Amniotic stem cell (primary cell): Measurements from ENCODE around the gene MALRD1.

ENCODE experiments used
- DNase-seq: peaks from one replicate; lab custom pipeline; 2025; lab: John Stamatoyannopoulos, UW

The MALRD1 gene

DNA sequence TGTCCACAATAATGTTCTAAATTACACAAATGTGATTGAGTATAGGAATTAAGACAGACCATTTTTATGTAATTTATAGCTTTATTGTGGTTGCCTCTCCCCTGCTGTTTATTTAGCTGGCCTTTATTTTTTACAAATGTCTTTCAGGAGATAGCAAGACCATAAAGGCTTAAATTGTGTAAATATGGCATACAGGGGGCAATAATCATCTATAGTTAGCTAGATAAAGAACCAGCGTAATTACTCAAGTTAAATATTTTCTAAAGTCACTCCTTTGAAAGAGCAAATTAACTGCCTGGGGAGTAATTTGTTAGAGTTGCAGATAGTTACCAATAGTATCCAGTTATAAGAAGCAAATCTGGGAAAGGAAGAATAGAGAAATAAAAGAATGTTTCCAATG, at the start of gene MALRD1:
Gene MALRD1 (plus strand): TSS at position 313 of the 400 bp plus-strand sequence. CDS start 138 bp downstream, outside the sequence.
- DNase-seq, result no peak

DNA sequence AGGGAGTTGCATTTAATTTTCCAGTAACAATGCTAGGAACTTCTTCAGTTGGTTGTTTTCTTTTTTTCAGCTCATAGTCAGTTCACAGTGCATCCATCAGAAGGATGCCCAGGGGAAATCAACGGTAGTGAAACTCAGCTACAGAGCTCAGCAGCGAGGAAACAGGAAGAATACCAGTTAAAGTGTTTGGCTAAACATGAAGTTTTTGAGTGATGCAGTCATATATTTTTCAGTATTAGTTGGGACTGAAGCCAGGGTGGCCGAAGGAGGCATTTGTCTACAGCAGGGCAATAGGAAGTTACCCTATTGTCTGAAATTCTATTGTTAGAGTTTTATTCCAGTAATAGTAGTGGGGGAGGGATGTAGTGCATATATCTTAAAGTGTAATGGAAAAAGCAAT, 45.3 kb upstream of the MALRD1 start:
- DNase-seq, result no peak

DNA sequence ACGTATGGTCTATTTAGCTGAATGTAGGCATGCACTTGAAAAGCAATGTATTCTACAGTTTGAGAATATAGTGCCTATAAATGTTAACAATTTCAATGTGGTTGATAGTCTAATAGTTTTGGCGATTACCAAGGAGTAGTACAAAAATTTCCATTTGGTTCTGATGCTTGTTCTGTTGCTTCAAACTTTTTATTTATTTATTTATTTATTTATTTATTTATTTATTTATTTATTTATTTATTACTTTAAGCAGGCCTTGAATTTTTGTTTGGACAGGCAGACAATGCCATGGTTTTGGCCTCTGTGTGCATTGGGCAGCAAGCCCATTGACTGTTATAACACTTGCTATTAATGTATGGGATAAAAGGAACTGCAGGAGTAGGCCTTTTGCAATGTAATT, 36.5 kb upstream of the MALRD1 start:
- no peak for DNase-seq

DNA sequence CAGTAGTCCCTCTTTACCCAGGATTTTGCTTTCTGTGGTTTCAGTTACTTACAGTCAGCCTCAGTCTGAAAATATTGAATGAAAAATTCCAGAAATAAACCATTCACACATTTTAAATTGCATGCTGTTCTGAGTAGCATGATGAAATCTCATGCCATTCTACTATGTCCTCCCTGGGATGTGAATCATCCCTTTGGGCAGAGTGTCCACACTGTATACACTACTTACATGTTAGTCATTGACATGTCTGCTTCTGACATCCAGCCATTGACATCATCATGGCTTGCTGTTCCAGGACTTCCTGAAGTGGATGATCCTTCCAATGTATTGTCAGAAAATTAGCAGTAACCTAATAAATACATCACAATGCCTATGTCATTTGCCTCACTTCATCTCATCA, 34.6 kb upstream of the MALRD1 start:
- DNase-seq, result no peak

DNA sequence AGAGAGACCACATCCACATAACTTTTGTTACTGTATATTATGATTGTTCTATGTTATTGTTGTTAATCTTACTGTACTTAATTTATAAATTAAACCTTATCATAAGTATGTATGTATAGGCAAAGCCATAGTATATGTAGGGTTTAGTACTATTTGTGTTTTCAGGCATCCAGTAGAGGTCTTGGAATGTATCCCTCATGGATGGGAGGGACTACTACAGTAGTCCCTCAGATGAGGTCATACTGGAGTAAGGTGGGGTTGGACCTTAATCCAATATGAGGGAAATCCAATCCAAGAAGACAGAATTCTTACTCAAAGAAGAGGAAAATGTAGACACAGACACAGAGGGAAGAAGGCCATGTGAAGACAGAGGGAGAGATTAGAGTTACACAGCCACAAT, 34.1 kb upstream of the MALRD1 start:
- no peak for DNase-seq

DNA sequence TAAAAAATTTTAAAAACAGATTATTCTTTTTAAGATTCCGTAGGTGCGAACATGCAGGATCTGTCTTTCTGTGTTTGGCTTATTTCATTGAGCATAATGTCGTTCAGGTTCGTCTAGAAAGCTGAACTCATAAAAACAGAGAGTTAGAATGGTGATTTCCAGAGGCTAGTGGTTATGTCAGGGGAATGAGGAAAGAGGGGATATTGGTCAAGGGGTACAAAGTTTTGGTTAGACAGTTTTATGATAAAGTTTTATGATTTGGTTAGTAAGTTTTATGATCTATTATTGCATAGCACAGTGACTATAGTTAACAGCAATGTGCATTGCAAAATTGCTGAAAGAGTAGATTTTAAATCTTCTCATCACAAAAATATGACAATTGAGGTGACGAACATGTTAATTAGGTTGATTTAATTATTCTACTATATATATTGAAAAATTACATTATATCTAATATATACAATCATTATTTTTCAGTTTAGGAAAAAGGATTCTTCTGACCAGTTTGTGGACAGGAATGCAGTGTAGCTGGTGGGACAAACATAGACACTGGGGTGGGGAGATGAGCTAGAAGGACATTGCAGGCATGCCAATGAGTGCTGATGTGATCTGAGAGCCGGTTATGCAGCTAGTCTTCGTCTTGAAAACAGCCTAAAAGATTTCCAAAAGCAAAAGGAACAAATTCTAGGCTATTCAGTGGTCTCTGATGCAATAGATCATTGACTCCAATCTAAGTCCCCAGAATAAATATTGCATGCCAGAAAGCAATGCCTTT, 31.3 kb upstream of the MALRD1 start:
- DNase-seq, result no peak

DNA sequence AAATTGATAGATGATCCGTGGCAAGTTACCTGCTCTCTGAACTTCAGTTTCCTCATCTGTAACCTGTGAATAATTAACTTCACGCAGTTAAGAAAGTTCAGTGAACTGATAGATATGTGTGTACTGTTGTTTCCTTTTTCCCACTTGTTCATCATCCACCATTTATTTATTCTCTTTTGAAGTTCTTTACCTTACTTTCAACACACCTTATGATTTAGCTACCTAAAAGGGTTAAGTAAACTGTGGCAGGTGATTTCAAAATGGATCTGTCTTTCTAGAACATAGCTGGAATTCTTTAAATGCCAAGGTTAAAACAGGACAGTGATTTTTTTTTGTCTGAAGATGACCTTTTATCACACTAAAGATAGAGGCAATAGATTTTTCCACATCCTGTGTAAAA, 27.4 kb upstream of the MALRD1 start:
- DNase-seq, result no peak

DNA sequence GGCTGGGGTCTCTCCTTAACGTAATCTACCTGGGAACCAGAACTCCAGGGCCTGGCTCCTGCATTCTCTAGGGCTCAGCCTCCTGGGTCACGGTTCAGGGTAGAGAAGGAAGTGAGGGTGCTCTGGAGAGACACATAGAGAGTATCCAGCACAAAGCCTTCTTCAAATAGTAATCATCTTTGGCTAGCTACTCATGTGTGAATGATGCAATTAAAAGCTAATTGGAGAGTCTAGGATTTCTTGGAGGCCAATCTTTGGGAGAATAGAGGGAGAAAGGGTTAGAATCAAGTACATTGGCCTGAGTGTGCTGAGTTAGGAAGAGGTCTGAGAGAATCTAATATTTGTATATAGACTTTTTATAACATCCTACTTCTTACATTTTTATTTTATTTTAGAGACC, 24.0 kb upstream of the MALRD1 start:
- no peak for DNase-seq

DNA sequence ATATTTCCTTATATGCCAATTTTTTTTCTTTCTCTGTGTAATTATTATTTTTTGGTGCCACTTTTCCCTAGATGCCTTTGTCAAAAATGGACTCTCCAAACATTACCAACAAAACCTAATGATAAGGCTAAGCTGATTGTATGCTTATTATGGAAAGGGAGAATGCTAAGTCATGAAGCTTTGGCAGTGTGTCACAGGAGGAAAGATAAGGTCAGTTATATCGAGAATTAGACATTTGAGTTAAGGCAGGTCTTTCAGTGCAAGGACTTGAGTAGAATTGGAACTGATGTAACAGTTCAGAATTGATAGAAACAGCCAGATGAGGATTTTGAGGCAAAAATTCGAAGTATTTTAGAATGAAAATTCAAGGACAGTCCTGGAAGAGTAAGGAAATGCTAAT, 16.8 kb upstream of the MALRD1 start:
- DNase-seq, result no peak

DNA sequence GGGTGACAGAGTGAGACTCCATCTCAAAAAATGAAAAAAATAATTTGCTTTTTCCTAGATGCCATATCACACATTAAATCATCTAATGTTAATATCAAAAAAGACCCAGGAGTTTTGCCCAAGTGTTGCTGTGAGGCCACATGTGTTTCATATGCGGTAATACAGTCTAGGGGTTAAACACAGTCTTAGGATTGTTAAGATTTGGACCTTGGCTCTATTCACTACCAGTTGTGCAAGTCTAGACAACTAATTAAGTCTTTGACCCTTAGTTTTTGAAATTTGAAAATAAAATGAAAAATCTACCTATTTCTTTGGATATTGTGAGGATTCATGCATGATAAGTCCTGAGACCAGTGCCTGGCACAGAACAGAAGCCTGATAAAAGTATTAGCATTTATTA, 14.9 kb upstream of the MALRD1 start:
- DNase-seq, result no peak

DNA sequence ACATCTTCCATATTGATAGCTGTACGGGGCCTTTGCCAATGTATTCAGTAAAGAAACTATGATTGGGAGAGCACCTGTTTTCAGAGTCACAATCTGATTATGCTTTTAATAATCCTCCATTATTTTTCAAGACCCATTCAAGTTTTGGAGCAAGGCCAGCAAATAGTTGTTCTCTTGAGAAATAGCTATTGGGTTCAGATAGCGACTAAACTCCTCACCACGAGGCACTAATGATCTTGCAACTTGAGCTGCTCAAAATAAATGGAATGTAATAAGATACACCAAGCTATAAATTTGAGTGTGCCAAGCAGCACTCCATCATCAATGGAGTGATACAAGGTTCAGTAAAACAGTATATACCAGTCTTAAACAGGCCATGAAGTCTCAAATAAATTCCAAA, 7.4 kb upstream of the MALRD1 start:
- DNase-seq, result no peak

DNA sequence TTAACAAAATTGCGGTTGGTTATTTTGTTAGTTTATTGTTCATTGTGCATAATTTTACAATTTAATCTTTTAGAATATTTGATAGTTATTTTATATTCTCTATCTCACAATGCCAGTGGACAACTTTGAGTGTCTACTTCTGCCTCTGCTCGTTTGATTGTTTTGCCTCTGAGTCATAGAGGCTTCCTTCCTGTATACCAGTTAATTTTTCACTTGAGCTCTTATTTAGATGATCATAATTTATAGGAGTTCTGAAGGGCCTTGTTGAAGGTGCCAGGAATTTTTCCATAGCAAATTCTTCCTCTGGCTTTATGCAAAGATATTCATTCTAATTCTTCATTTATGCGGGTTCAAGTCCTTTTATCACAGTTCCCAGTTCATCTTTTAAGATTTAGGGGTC, 5.2 kb upstream of the MALRD1 start:
- no peak for DNase-seq

DNA sequence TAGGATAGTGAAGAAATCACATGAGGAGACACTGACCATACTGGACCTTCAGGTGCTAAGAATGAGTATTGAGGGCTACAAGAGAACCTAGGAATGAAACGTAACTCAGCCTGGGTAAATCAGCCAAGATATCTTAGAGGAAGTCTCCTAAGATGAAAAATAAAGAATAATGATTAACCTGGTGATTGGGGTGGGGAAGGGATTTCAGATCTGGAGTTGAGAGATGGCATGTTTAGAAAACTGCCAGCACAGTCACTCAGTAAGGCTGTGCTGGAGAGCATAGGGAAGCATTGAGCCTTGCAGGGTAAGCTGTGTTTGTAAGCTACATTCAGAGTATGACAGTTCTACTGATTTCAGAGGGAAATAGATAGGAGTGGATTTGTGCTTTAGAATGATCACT, 1.9 kb upstream of the MALRD1 start:
- no peak for DNase-seq

DNA sequence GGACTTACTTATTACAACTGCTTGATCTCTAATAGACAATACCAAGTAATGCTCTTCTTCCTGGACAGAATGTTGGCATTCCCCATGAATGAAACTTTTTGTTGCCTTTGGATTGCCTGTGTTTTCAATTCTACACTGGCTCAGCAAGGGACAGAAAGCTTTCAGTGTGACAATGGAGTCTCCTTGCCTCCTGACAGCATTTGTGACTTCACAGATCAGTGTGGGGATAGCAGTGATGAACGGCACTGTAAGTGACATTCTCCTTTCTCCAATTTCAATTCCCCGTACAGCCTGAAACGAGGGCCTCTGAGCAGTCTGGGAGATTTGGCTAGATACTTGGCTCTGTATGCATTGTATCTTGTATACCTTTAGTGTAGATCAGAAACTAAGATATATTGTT, 290 bp downstream of the MALRD1 start:
- no peak for DNase-seq

DNA sequence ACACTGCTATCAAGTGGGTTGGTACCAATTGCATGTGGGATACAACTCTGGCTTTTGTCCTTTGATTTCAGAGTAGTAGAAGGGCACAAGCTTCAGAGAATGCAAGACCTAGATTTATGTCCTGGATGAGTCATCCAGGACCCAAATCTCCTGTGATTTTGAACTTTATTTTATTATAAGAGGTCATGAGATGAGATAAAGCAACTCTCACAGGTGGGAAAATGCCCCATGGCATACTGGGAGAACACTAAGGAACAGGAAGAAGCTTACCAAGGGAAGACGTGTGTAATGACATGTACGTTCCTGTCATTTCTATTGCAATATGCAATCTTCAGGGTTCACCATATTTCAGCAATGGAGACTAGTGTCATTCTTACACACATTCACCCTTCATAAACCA, 966 bp downstream of the MALRD1 start:
- DNase-seq, result no peak

DNA sequence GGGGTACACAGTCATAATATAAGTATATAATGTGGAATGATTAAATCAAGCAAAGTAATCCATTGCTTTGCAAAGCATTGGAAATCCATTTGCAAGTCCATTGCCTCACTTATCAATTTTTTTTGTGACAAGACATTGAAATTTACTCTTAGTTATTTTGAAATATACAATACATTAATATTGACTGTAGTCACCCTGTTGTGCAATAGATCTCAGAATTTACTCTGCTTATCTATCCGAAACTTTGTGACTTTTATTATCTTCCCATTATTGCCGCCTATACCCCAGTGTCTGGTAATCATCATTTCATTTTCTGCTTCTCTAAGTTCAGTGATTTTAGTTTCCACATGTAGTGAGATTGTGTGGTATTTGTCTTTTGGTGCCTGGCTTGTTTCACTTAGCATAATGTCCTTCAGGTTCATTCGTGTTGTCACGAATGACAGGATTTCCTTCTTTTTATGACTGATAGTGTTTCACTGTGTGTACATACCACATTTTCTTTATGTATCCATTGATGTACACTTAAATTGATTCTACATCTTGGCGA, 5.8 kb downstream of the MALRD1 start:
- DNase-seq, result no peak

DNA sequence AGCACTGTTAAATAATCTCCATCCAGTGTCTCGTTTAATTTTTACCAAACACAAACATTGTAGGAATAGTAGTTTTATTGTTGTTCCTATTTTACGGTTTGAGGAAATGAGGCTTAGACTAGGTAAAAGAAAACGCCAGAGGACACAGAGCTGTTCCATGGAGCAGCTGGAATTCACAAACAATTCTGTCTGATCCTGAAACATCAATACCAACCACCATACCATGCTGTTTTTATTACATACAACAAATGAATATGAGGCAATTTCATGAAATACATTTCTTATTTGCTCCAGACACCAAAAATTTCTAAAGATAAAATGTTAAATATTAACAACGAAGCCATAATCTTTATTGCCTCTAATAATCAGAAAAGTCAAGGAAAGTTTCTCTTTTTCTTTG, 9.4 kb downstream of the MALRD1 start:
- no peak for DNase-seq

DNA sequence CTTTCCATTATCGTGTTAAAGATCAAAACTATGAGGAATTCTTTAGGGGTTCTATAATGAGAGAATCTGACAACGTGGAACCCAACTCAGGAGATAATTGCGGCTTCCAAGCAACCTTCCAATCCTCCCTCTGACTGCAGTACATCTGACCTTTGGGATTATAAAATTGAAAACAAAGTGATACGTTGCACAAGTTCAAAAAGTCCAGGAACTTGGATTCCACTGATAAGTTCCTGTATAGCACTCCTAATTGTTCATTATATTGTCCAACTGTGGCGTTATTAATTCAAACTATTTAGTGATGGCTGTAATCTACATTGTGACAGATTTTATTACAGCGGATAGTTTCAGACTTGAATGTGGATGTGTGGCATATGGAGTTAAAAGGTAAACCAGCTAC, 15.4 kb downstream of the MALRD1 start:
- no peak for DNase-seq

DNA sequence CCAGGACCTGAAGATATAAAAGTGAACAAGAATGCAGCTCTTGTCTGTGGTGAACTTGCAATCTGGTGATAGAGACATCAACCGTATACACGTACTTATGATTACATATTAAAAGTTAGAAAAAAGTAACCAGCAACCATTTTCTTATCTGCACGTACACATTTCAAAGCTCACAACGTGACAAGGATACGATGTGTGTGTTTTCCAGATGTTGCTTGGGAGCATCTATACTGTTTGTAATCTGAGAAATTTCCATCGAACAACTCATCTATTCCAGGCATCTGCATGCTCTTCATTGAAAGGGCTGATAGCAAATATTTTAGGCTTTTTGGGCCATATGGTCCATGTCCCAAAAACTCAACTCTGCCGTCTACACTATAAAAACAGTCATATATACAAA, 23.3 kb downstream of the MALRD1 start:
- DNase-seq, result no peak

DNA sequence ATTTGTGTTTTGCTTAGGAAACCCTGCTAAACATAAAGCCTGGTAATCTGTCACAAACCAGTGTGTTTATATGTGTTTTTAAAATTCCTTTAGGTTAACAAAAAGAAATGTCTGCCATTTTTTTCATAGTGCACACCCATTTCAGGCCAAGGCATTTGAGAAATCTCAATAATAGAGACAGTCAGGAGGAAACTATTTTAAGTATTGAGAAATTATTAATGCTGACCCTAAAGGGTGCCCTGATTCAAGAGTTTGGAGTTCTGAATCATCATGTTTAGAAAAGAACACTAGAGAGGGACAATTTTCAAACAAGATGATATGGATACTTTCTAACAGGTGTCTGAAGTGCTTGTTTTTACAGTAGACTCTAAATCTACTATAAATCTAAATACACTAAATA, 28.7 kb downstream of the MALRD1 start:
- no peak for DNase-seq

DNA sequence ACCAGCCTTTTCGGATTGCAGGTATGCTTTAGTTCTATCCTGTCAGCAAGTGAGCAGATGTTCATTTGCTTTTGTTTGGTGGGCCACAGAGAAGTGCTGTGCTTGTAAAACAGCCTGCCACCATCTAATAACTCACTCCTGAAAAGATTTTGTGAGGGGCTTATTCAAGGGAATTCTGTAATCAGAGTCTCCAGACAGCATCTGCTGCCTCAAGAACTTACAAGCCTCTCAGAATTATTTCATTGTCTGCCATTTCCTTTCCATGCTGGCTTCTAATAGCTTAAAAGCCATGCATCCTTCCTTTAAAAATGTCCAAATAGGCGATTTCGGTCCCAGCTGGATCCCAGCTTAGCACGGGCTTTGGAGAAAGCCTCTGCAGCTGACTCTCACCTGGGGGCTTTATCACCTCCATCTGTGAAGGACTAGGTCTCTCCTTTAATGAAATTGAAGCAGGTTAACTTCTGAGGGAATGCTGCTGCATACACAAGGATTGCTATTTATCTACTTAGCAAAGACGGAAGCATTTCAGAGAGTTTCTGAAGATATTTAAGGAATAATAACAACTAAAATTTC, 48.0 kb downstream of the MALRD1 start:
- no peak for DNase-seq

DNA sequence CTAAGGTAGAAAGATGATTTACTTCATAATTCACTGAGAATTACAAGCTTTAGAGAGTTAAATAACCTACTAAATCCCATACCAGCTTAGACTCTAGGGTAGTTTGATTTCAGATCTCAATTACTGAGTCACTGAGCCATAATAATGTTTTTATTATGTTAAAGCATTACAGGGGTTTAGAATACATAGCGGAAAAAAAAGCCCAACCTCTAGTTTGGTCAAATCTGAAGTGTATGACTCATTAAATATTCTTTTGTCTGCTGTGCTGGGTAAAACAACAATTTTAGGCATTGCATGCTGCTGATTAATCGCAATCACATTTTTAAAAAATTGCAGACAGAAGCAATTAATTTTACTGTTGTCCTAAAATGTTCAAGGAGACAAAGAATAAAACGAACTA, 48.5 kb downstream of the MALRD1 start:
- DNase-seq, result no peak

DNA sequence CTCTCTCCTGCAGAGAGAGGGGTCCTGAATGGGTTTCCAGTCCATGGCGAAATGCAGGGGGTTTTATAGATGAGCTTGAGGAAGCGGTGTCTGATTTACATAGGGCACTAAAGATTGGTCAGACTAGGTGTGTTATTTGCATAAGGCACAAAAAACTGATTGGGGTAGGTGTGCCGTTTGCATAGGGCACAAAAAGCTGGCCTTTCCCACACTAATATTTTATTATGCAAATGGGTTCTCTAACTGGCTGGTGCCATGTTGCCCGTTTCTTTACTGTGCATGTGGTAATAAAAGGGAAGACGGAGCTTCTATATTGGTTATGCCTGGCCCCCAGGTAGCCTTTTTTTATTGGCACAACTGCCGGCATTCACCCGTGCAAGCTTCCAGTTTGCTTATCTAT, 50.2 kb downstream of the MALRD1 start:
- no peak for DNase-seq

DNA sequence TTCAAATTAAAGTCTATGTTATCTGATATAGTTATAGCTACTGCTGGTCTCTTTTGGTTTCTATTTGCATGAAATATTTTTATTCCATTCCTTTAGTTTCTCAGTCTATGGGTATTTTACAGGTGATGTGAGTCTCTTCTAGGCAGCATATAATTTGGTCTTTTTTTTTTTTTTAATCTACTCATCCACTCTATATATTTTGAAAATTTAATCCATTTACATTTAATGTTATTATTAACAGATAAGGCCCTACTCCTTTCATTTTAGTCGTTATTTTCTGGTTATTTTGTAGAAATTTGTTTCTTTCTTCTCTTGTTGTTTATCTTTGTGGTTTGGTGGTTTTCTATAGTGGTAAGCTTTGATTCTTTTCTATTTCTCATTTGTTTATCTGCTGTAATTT, 58.8 kb downstream of the MALRD1 start:
- no peak for DNase-seq
